ENCODE measurements around the gene APMAP.

Gene APMAP

GRCh38 chr20:24963672-24964505, 28.7 kb downstream of the APMAP start:
- no peak for DNase-seq

GRCh38 chr20:24962510-24962909, 30.0 kb downstream of the APMAP start:
- DNase-seq: no peak

- no peak for DNase-seq
Observed at GRCh38 chr20:24962182-24962492, 30.4 kb downstream of the APMAP start.

- no peak for DNase-seq
Observed at GRCh38 chr20:24961384-24962181, 31.0 kb downstream of the APMAP start.

GRCh38 chr20:24960861-24961260, 31.7 kb downstream of the APMAP start:
- DNase-seq: no peak

- DNase-seq: no peak
Observed at GRCh38 chr20:24960302-24960801, 32.2 kb downstream of the APMAP start.

GRCh38 chr20:24959591-24960301, 32.8 kb downstream of the APMAP start:
- DNase-seq: no peak

- DNase-seq: no peak
Observed at GRCh38 chr20:24958506-24959385, 33.8 kb downstream of the APMAP start.

GRCh38 chr20:24957326-24958016, 35.1 kb downstream of the APMAP start:
- no peak for DNase-seq

GRCh38 chr20:24956001-24956841, 36.3 kb downstream of the APMAP start:
- DNase-seq: no peak

- no peak for DNase-seq
Observed at GRCh38 chr20:24955045-24955444, 37.5 kb downstream of the APMAP start.

- DNase-seq: no peak
Observed at GRCh38 chr20:24954566-24954965, 38.0 kb downstream of the APMAP start.

GRCh38 chr20:24954151-24954550, 38.4 kb downstream of the APMAP start:
- no peak for DNase-seq

GRCh38 chr20:24953621-24954133, 38.9 kb downstream of the APMAP start:
- DNase-seq: no peak

- DNase-seq: no peak
Observed at GRCh38 chr20:24953209-24953575, 39.4 kb downstream of the APMAP start.

GRCh38 chr20:24952376-24953208, 40.0 kb downstream of the APMAP start:
- no peak for DNase-seq

GRCh38 chr20:24951536-24952083, 40.9 kb downstream of the APMAP start:
- peak; percentile 77 to 89 for DNase-seq

GRCh38 chr20:24950836-24951525, 41.6 kb downstream of the APMAP start:
- DNase-seq: no peak

Data from AML-193 (cell line).